Measurements from ENCODE around the gene NFYC. TPM values are rescaled to one million over a fixed set of nuclear protein-coding genes. Genes with fewer than 3 reads are reported as not detected.

Gene NFYC
- total RNA-seq, 1 donor from 2014 or later = 73.2 TPM

- DNase-seq = no peak
- Mint-ChIP-seq H3K27ac (peak overlapping the region; percentile 39), H3K27me3 (peaks cover 37% of the 10 kb centered on the region), H3K9me3 (no peaks in the 10 kb centered on the region), H3K4me1 (peaks cover 4% of the 10 kb centered on the region), H3K36me3 (ENCODE audit: low read depth) (no peaks in the 10 kb centered on the region), H3K4me3 (peak overlapping the region; percentile 80)
- intact Hi-C loops (cut with micrococcal nuclease) = no loop called here
Observed at GRCh38 chr1:40784141-40784770, 92.8 kb downstream of the NFYC start.

- H3K36me3 Mint-ChIP-seq (ENCODE audit: low read depth) = no peaks in the 10 kb centered on the region
- no peaks in the 10 kb centered on the region for H3K9me3 Mint-ChIP-seq
- DNase-seq = no peak
- peaks cover 37% of the 10 kb centered on the region for H3K27me3 Mint-ChIP-seq
- no peak overlapping the region for H3K27ac Mint-ChIP-seq
- intact Hi-C loops (cut with micrococcal nuclease) = no loop called here
- H3K4me3 Mint-ChIP-seq = peak overlapping the region; percentile 80
- peaks cover 4% of the 10 kb centered on the region for H3K4me1 Mint-ChIP-seq
Observed at GRCh38 chr1:40784771-40785151, 93.3 kb downstream of the NFYC start.

- peaks cover 4% of the 10 kb centered on the region for H3K4me1 Mint-ChIP-seq
- DNase-seq = no peak
- no peaks in the 10 kb centered on the region for H3K36me3 Mint-ChIP-seq (ENCODE audit: low read depth)
- peaks cover 40% of the 10 kb centered on the region for H3K27me3 Mint-ChIP-seq
- H3K9me3 Mint-ChIP-seq = no peaks in the 10 kb centered on the region
- H3K4me3 Mint-ChIP-seq = peak overlapping the region; percentile 80
- no peak overlapping the region for H3K27ac Mint-ChIP-seq
- intact Hi-C loops (cut with micrococcal nuclease) = no loop called here
Observed at GRCh38 chr1:40785446-40785845, 93.9 kb downstream of the NFYC start.

GRCh38 chr1:40786171-40786994 is 94.9 kb downstream of the NFYC start:
- intact Hi-C loops (cut with micrococcal nuclease) = no loop called here
- H3K36me3 Mint-ChIP-seq (ENCODE audit: low read depth) = no peaks in the 10 kb centered on the region
- peaks cover 4% of the 10 kb centered on the region for H3K4me1 Mint-ChIP-seq
- DNase-seq = no peak
- peaks cover 40% of the 10 kb centered on the region for H3K27me3 Mint-ChIP-seq
- no peak overlapping the region for H3K4me3 Mint-ChIP-seq
- H3K9me3 Mint-ChIP-seq = no peaks in the 10 kb centered on the region
- H3K27ac Mint-ChIP-seq = no peak overlapping the region

GRCh38 chr1:40786995-40787705 is 95.6 kb downstream of the NFYC start:
- intact Hi-C loops (cut with micrococcal nuclease) = no loop called here

GRCh38 chr1:40787737-40788560 is 96.4 kb downstream of the NFYC start:
- Mint-ChIP-seq H3K4me1 (peaks cover 4% of the 10 kb centered on the region), H3K4me3 (no peak overlapping the region), H3K9me3 (no peaks in the 10 kb centered on the region), H3K27ac (no peak overlapping the region), H3K27me3 (peaks cover 26% of the 10 kb centered on the region), H3K36me3 (ENCODE audit: low read depth) (no peaks in the 10 kb centered on the region)
- DNase-seq = no peak
- intact Hi-C loops (cut with micrococcal nuclease) = no loop called here

More at GRCh38 chr1:40786995-40787705, 95.6 kb downstream of the NFYC start:
- Mint-ChIP-seq H3K27me3 (peaks cover 32% of the 10 kb centered on the region), H3K27ac (no peak overlapping the region), H3K4me1 (peaks cover 4% of the 10 kb centered on the region), H3K4me3 (no peak overlapping the region), H3K36me3 (ENCODE audit: low read depth) (no peaks in the 10 kb centered on the region), H3K9me3 (no peaks in the 10 kb centered on the region)
- DNase-seq = no peak

- intact Hi-C loops (cut with micrococcal nuclease) = no loop called here
- Mint-ChIP-seq H3K9me3 (no peaks in the 10 kb centered on the region), H3K27ac (no peak overlapping the region)
Observed at GRCh38 chr1:40788561-40789341, 97.2 kb downstream of the NFYC start.

GRCh38 chr1:40789342-40789598 is 97.8 kb downstream of the NFYC start:
- Mint-ChIP-seq H3K4me3 (no peak overlapping the region), H3K36me3 (ENCODE audit: low read depth) (no peaks in the 10 kb centered on the region), H3K4me1 (no peaks in the 10 kb centered on the region), H3K27me3 (peaks cover 20% of the 10 kb centered on the region), H3K9me3 (no peaks in the 10 kb centered on the region), H3K27ac (no peak overlapping the region)
- DNase-seq = no peak
- intact Hi-C loops (cut with micrococcal nuclease) = no loop called here

More at GRCh38 chr1:40788561-40789341, 97.2 kb downstream of the NFYC start:
- no peak overlapping the region for H3K4me3 Mint-ChIP-seq
- no peaks in the 10 kb centered on the region for H3K4me1 Mint-ChIP-seq
- peaks cover 21% of the 10 kb centered on the region for H3K27me3 Mint-ChIP-seq
- no peaks in the 10 kb centered on the region for H3K36me3 Mint-ChIP-seq (ENCODE audit: low read depth)
- DNase-seq = no peak

- DNase-seq = no peak
- peaks cover 17% of the 10 kb centered on the region for H3K27me3 Mint-ChIP-seq
- no peaks in the 10 kb centered on the region for H3K4me1 Mint-ChIP-seq
- intact Hi-C loops (cut with micrococcal nuclease) = no loop called here
- no peaks in the 10 kb centered on the region for H3K36me3 Mint-ChIP-seq (ENCODE audit: low read depth)
- H3K9me3 Mint-ChIP-seq = no peaks in the 10 kb centered on the region
- H3K4me3 Mint-ChIP-seq = no peak overlapping the region
- no peak overlapping the region for H3K27ac Mint-ChIP-seq
Observed at GRCh38 chr1:40789661-40790430, 98.3 kb downstream of the NFYC start.

- Mint-ChIP-seq H3K9me3 (no peaks in the 10 kb centered on the region), H3K4me1 (peaks cover 17% of the 10 kb centered on the region), H3K27me3 (peaks cover 7% of the 10 kb centered on the region)
Observed at GRCh38 chr1:40792036-40792435, 100.5 kb downstream of the NFYC start.

GRCh38 chr1:40793617-40794016 is 102.1 kb downstream of the NFYC start:
- Mint-ChIP-seq H3K27me3 (peaks cover 6% of the 10 kb centered on the region), H3K4me1 (peaks cover 24% of the 10 kb centered on the region), H3K27ac (no peak overlapping the region), H3K4me3 (no peak overlapping the region), H3K36me3 (ENCODE audit: low read depth) (no peaks in the 10 kb centered on the region), H3K9me3 (no peaks in the 10 kb centered on the region)
- intact Hi-C loops (cut with micrococcal nuclease) = no loop called here
- no peak for DNase-seq

More at GRCh38 chr1:40792036-40792435, 100.5 kb downstream of the NFYC start:
- no peak overlapping the region for H3K27ac Mint-ChIP-seq
- no peaks in the 10 kb centered on the region for H3K36me3 Mint-ChIP-seq (ENCODE audit: low read depth)
- no peak overlapping the region for H3K4me3 Mint-ChIP-seq
- DNase-seq = no peak
- intact Hi-C loops (cut with micrococcal nuclease) = no loop called here

- peaks cover 6% of the 10 kb centered on the region for H3K27me3 Mint-ChIP-seq
- H3K9me3 Mint-ChIP-seq = no peaks in the 10 kb centered on the region
- no peak overlapping the region for H3K4me3 Mint-ChIP-seq
- H3K27ac Mint-ChIP-seq = no peak overlapping the region
- peaks cover 24% of the 10 kb centered on the region for H3K4me1 Mint-ChIP-seq
- DNase-seq = no peak
- H3K36me3 Mint-ChIP-seq (ENCODE audit: low read depth) = no peaks in the 10 kb centered on the region
- intact Hi-C loops (cut with micrococcal nuclease) = no loop called here
Observed at GRCh38 chr1:40794048-40794447, 102.5 kb downstream of the NFYC start.

Data from activated CD4-positive, alpha-beta T cell treated with anti-CD3 and anti-CD28 coated beads, Interleukin-2, amount 10 ng/mL, durations not matched to agents 24 days and 14 days (primary cell).